H1 (cell line): Measurements from ENCODE around the gene CACNA1A. TPM values are rescaled to one million over a fixed set of nuclear protein-coding genes. Genes with fewer than 3 reads are reported as not detected.

Experiments
- CTCF ChIA-PET: fragments of 300-600 bp; sonication (Branson Sonifier 250); formaldehyde crosslinking; loops from one replicate; lab custom pipeline; 2021; ENCODE audit not compliant: partially characterized antibody; lab: Charles Lee
- POLR2A ChIA-PET: fragments of 300-600 bp; sonication (Branson Sonifier 250); formaldehyde crosslinking; loops from one replicate; lab custom pipeline; 2021; ENCODE audit warnings: inconsistent platforms; ENCODE audit not compliant: partially characterized antibody; lab: Charles Lee
- DNase-seq, 2 experiments: peaks; one replicate each; pipeline versions ENCODE4 v3.0.0 to v3.0.0-alpha.2; 2010 to 2022; ENCODE audit warnings: low spot score in 2 of 2, low read depth in 1 of 2, mixed read lengths in 1 of 2
- FAIRE-seq: peaks from 2 replicates; lab custom pipeline; 2011; peaks lifted over from hg19 to GRCh38; lab: Jason Lieb, UNC
- H2AFZ ChIP-seq: 2 replicates; pipeline ENCODE4 v1.8.1; 2012; ENCODE audit warnings: low read length, inconsistent platforms
- H2AK5ac ChIP-seq: 2 replicates; pipeline ENCODE4 v1.6.1; 2013; ENCODE audit warnings: low read depth, low read length
- H2BK120ac ChIP-seq: replicated peaks from 2 replicates; pipeline ENCODE3; 2013; ENCODE audit warnings: low read depth, low read length, inconsistent platforms
- H2BK12ac ChIP-seq: 2 replicates; pipeline ENCODE4 v1.6.1; 2013; ENCODE audit warnings: low read depth, low read length
- H2BK15ac ChIP-seq: 2 replicates; pipeline ENCODE4 v1.6.1; 2013; ENCODE audit warnings: low read length
- H2BK20ac ChIP-seq: 2 replicates; pipeline ENCODE4 v1.6.1; 2013; ENCODE audit warnings: low read length
- H2BK5ac ChIP-seq: 2 replicates; pipeline ENCODE4 v1.6.1; 2013; ENCODE audit warnings: low read depth, low read length
- H3K14ac ChIP-seq: 2 replicates; pipeline ENCODE4 v1.6.1; 2013; ENCODE audit warnings: inconsistent platforms; ENCODE audit not compliant: insufficient read length
- H3K18ac ChIP-seq: 2 replicates; pipeline ENCODE4 v1.6.1; 2013; ENCODE audit warnings: low read length; ENCODE audit errors: extremely low read depth
- H3K23ac ChIP-seq: 2 replicates; pipeline ENCODE4 v1.6.1; 2013; ENCODE audit warnings: inconsistent platforms; ENCODE audit not compliant: insufficient read length
- H3K23me2 ChIP-seq: 2 replicates; pipeline ENCODE4 v1.6.1; 2013; ENCODE audit warnings: low read depth, low read length
- H3K27ac ChIP-seq: 2 replicates; pipeline ENCODE4 v1.6.1; 2011; ENCODE audit warnings: low read depth, low read length, inconsistent platforms
- H3K27me3 ChIP-seq, 4 experiments: replicated peaks in 1 of 4; 1 replicate in 1 of 4; 2 replicates in 3 of 4; pipeline versions ENCODE4 v1.6.1 to v1.8.1; 2011 to 2013; ENCODE audit warnings: low read length in 3 of 4, mild to moderate bottlenecking in 3 of 4, inconsistent platforms in 2 of 4, mixed read lengths in 2 of 4, moderate library complexity in 1 of 4; ENCODE audit not compliant: control insufficient read depth in 3 of 4, insufficient read depth in 3 of 4; ENCODE audit errors: extremely low read depth in 1 of 4
- H3K36me3 ChIP-seq, 4 experiments: 2 replicates each; pipeline versions ENCODE4 v1.6.1 to v1.8.1; 2011 to 2013; ENCODE audit warnings: mild to moderate bottlenecking in 4 of 4, low read length in 3 of 4, moderate library complexity in 2 of 4, control low read depth in 1 of 4, inconsistent platforms in 1 of 4; ENCODE audit not compliant: insufficient read depth in 4 of 4, control insufficient read depth in 2 of 4
- H3K4ac ChIP-seq: replicated peaks from 2 replicates; pipeline ENCODE3; 2013; ENCODE audit warnings: low read length, low read depth, mixed read lengths, inconsistent platforms; ENCODE audit not compliant: insufficient read length
- H3K4me1 ChIP-seq, 4 experiments: replicated peaks in 1 of 4; 1 replicate in 1 of 4; 2 replicates in 3 of 4; pipeline versions ENCODE4 v1.6.1 to v1.8.1; 2011 to 2013; ENCODE audit warnings: low read length in 3 of 4, inconsistent platforms in 2 of 4, mixed read lengths in 1 of 4; ENCODE audit not compliant: insufficient read depth in 4 of 4, control insufficient read depth in 3 of 4
- H3K4me2 ChIP-seq, 2 experiments: 2 replicates each; pipeline versions ENCODE4 v1.6.1 to v1.8.1; 2011 to 2013; ENCODE audit warnings: low read depth in 2 of 2, low read length in 2 of 2, control low read depth in 1 of 2, inconsistent platforms in 1 of 2, mild to moderate bottlenecking in 1 of 2; ENCODE audit not compliant: insufficient read depth in 1 of 2
- H3K4me3 ChIP-seq, 4 experiments: fragments of 200-600, 300-600 bp in 1 of 4; sonication (generic), shearing (Covaris generic), sonication (Bioruptor Twin) in 1 of 4; 2 replicates each; pipeline versions ENCODE4 v1.5.1 to v1.8.1; 2011 to 2016; ENCODE audit warnings: low read length in 4 of 4, low read depth in 3 of 4, control low read depth in 2 of 4, inconsistent platforms in 2 of 4, mild to moderate bottlenecking in 2 of 4, mixed read lengths in 1 of 4, moderate library complexity in 1 of 4; ENCODE audit not compliant: insufficient read depth in 2 of 4; ENCODE audit errors: extremely low read depth in 1 of 4
- H3K56ac ChIP-seq: replicated peaks from 2 replicates; pipeline ENCODE3; 2013; ENCODE audit warnings: low read depth, mild to moderate bottlenecking, mixed read lengths, low read length, inconsistent platforms; ENCODE audit not compliant: insufficient read length
- H3K79me1 ChIP-seq: 2 replicates; pipeline ENCODE4 v1.6.1; 2013; ENCODE audit warnings: low read depth, low read length, control low read depth
- H3K79me2 ChIP-seq, 2 experiments: 2 replicates each; pipeline versions ENCODE4 v1.6.1 to v1.8.1; 2012 to 2013; ENCODE audit warnings: low read length in 2 of 2, mild to moderate bottlenecking in 2 of 2, inconsistent platforms in 1 of 2; ENCODE audit not compliant: insufficient read depth in 2 of 2, control insufficient read depth in 1 of 2
- H3K9ac ChIP-seq, 4 experiments: replicated peaks in 1 of 4; 1 replicate in 1 of 4; 2 replicates in 3 of 4; pipeline versions ENCODE4 v1.6.1 to v1.8.1; 2011 to 2013; ENCODE audit warnings: low read depth in 3 of 4, low read length in 3 of 4, control low read depth in 2 of 4, mild to moderate bottlenecking in 2 of 4, moderate library complexity in 2 of 4, inconsistent platforms in 1 of 4; ENCODE audit errors: extremely low read depth in 1 of 4
- H3K9me3 ChIP-seq, 2 experiments: 2 replicates each; pipeline versions ENCODE4 v1.6.1 to v1.8.1; 2012 to 2013; ENCODE audit warnings: mild to moderate bottlenecking in 2 of 2, moderate library complexity in 2 of 2, control low read depth in 1 of 2, inconsistent platforms in 1 of 2, low read depth in 1 of 2, low read length in 1 of 2, mixed read lengths in 1 of 2; ENCODE audit not compliant: insufficient read depth in 2 of 2
- H4K20me1 ChIP-seq, 2 experiments: replicated peaks in 1 of 2; 2 replicates each; pipeline versions ENCODE3 to v1.8.1; 2011 to 2013; ENCODE audit warnings: inconsistent platforms in 2 of 2, low read length in 2 of 2, mild to moderate bottlenecking in 1 of 2; ENCODE audit not compliant: insufficient read depth in 2 of 2, control insufficient read depth in 1 of 2
- H4K5ac ChIP-seq: 2 replicates; pipeline ENCODE4 v1.6.1; 2013; ENCODE audit warnings: low read length, low read depth, mixed read lengths, inconsistent platforms; ENCODE audit not compliant: insufficient read length
- H4K8ac ChIP-seq: 2 replicates; pipeline ENCODE4 v1.8.0; 2013; ENCODE audit warnings: mild to moderate bottlenecking, moderate library complexity, low read length, inconsistent platforms; ENCODE audit not compliant: insufficient read depth; ENCODE audit errors: extremely low read depth
- H4K91ac ChIP-seq: replicated peaks from 2 replicates; pipeline ENCODE3; 2013; ENCODE audit warnings: low read length, mixed read lengths, inconsistent platforms; ENCODE audit not compliant: insufficient read length
- ATF2 ChIP-seq: IDR thresholded peaks from 2 replicates; pipeline ENCODE4 v1.6.1; 2012; ENCODE audit warnings: low read length, inconsistent platforms
- BACH1 ChIP-seq: IDR thresholded peaks from 2 replicates; pipeline ENCODE4 v1.6.1; 2012; ENCODE audit warnings: low read length, improper control_type of control experiment
- EGR1 ChIP-seq: IDR thresholded peaks from 2 replicates; pipeline ENCODE4 v1.6.1; 2011; ENCODE audit warnings: low read depth, low read length, borderline replicate concordance
- EP300 ChIP-seq, 2 experiments: IDR thresholded peaks; 1 replicate in 1 of 2; 2 replicates in 1 of 2; pipeline ENCODE4 v1.6.1; 2011 to 2012; ENCODE audit warnings: low read depth in 2 of 2, low read length in 2 of 2, mild to moderate bottlenecking in 2 of 2, borderline replicate concordance in 1 of 2, inconsistent platforms in 1 of 2, moderate library complexity in 1 of 2
- HDAC2 ChIP-seq, 2 experiments: fragments of 300-600 bp in 1 of 2; sonication (generic) in 1 of 2; IDR thresholded peaks; 2 replicates each; pipeline ENCODE4 v1.6.1; 2011 to 2012; ENCODE audit warnings: low read depth in 2 of 2, low read length in 2 of 2, mild to moderate bottlenecking in 2 of 2, moderate library complexity in 2 of 2, borderline replicate concordance in 1 of 2, inconsistent platforms in 1 of 2
- MAFK ChIP-seq: IDR thresholded peaks from 2 replicates; pipeline ENCODE4 v1.6.1; 2012; ENCODE audit warnings: low read depth, mild to moderate bottlenecking, improper control_type of control experiment, low read length
- RFX5 ChIP-seq: IDR thresholded peaks from 2 replicates; pipeline ENCODE4 v1.6.1; 2011; ENCODE audit warnings: low read depth, low read length, improper control_type of control experiment, borderline replicate concordance
- RXRA ChIP-seq: IDR thresholded peaks from 2 replicates; pipeline ENCODE4 v1.6.1; 2011; ENCODE audit warnings: low read depth, mild to moderate bottlenecking, low read length, moderate library complexity; ENCODE audit not compliant: insufficient read depth
- SAP30 ChIP-seq: fragments of 300-600 bp; sonication (generic); IDR thresholded peaks from 2 replicates; pipeline ENCODE4 v1.7.1; 2012; ENCODE audit warnings: low read length, moderate library complexity, mild to moderate bottlenecking, inconsistent platforms; ENCODE audit not compliant: insufficient read depth, insufficient replicate concordance
- SP1 ChIP-seq: IDR thresholded peaks from 2 replicates; pipeline ENCODE4 v1.6.1; 2011; ENCODE audit warnings: low read depth, low read length
- SRF ChIP-seq: IDR thresholded peaks from 2 replicates; pipeline ENCODE4 v1.6.1; 2011; ENCODE audit warnings: mild to moderate bottlenecking, low read depth, low read length, moderate library complexity
- ZNF274 ChIP-seq: IDR thresholded peaks from 2 replicates; pipeline ENCODE4 v1.7.0; 2012; ENCODE audit warnings: low read length, borderline replicate concordance; ENCODE audit errors: extremely low read depth
- WGBS, 2 experiments: shearing (Covaris generic) in 1 of 2; methylation state at CpG; one replicate each; pipeline versions ENCODE4 v1.1.6 to v1.1.7; 2013 to 2015; ENCODE audit warnings: low lambda C conversion rate in 2 of 2, mixed read lengths in 2 of 2, inconsistent platforms in 1 of 2, low coverage in 1 of 2, missing lambda C conversion rate in 1 of 2; ENCODE audit not compliant: insufficient replicate concordance in 2 of 2, insufficient coverage in 1 of 2, insufficient read length in 1 of 2; ENCODE audit errors: extremely low coverage in 1 of 2, missing lambda C conversion rate in 1 of 2; 5-methylcytosine and 5-hydroxymethylcytosine counted together
- polyA plus RNA-seq, 7 experiments: library from polyadenylated mRNA; depleted of rRNA in 3 of 7; stranded (reverse) in 5 of 7; unstranded in 2 of 7; fragments of >200 nt in 5 of 7; fragments of 200-250 nt in 2 of 7; gene quantifications; 1 replicate in 5 of 7; 2 replicates in 1 of 7; 4 replicates in 1 of 7; pipeline versions ENCODE4 v1.2.1 to v1.2.3, GENCODE V29; 2011 to 2013; ENCODE audit warnings: missing spikeins in 2 of 7, mixed read lengths in 2 of 7
- total RNA-seq: library from RNA; stranded (reverse); fragmentation: NEBNext Ultra II Directional; extraction: Animal tissue kit (Norgen Biotek cat#: 25700); gene quantifications from 2 replicates; pipeline ENCODE4 v1.2.1, GENCODE V29; 2021

The CACNA1A gene
- total and polyA plus RNA-seq, 2 of the 8 experiments (the other 6 are each of a cell fraction or from before 2014, with no cell fraction given) = 10.7 to 25.3 TPM

- no peak overlapping the region for H4K5ac ChIP-seq
- H3K4me1 ChIP-seq = peaks cover 0 to 4% (median 0%) of the 10 kb centered on the region in 4 experiments; a peak in 2 of 7 replicates
- WGBS, 2 experiments = 77 to 100% methylated on average over 1 to 2 of the region's 2 CpGs
- H2BK120ac ChIP-seq = no peak overlapping the region
- DNase-seq (no peak), FAIRE-seq (no peak)
- peaks cover 6 to 11% of the 10 kb centered on the region in 2 experiments; a peak in 2 of 4 replicates for H3K9me3 ChIP-seq
- no peak overlapping the region for H2BK12ac ChIP-seq
- no peak overlapping the region for H2BK15ac ChIP-seq
- H3K18ac ChIP-seq = no peak overlapping the region
- H3K4ac ChIP-seq = no peak overlapping the region
- H3K79me1 ChIP-seq = no peaks in the 10 kb centered on the region
- H3K14ac ChIP-seq = no peak overlapping the region
- H3K4me2 ChIP-seq = no peak overlapping the region
- no peaks in the 10 kb centered on the region for H4K20me1 ChIP-seq
- H2BK5ac ChIP-seq = no peak overlapping the region
- CTCF ChIA-PET = interaction anchor here (0.6 to 1.2 kb wide), 3 partner anchors 13 to 238 kb away, joined by 3 to 7 read pairs (median 6); no protein-coding TSS in a partner anchor
- H2AFZ ChIP-seq = no peak overlapping the region
- H2AK5ac ChIP-seq = no peak overlapping the region
- H3K9ac ChIP-seq = no peak overlapping the region
- POLR2A ChIA-PET = no interaction called here
- no peak overlapping the region for H3K23ac ChIP-seq
- no peak overlapping the region for H3K56ac ChIP-seq
- H3K79me2 ChIP-seq = no peaks in the 10 kb centered on the region
- no peak overlapping the region for H4K8ac ChIP-seq
- peaks cover 0 to 30% (median 15%) of the 10 kb centered on the region in 4 experiments; a peak in 5 of 8 replicates for H3K36me3 ChIP-seq
- no peaks in the 10 kb centered on the region for H3K23me2 ChIP-seq
- no peak overlapping the region for H3K4me3 ChIP-seq
- H4K91ac ChIP-seq = no peak overlapping the region
- no peaks in the 10 kb centered on the region for H3K27me3 ChIP-seq
- no peak overlapping the region for H3K27ac ChIP-seq
- H2BK20ac ChIP-seq = no peak overlapping the region
- TF ChIP-seq SP1 (no peak), HDAC2 (IDR thresholded peaks at IDR 0.05; ENCODE audit: borderline replicate concordance in 1 of 2, low read depth in 2 of 2, low read length in 2 of 2) (no peak), EP300 (IDR thresholded peaks at IDR 0.05; ENCODE audit: borderline replicate concordance in 1 of 2, low read depth in 2 of 2, low read length in 2 of 2) (no peak), ATF2 (no peak), BACH1 (no peak), SAP30 (no peak), RFX5 (no peak), EGR1 (no peak), SRF (no peak), RXRA (no peak), MAFK (no peak), ZNF274 (no peak)
Measured at GRCh38 chr19:13313875-13314274, 192.4 kb downstream of the CACNA1A start.
